Measurements from ENCODE around the gene SLX9.

SLX9 gene

DNA sequence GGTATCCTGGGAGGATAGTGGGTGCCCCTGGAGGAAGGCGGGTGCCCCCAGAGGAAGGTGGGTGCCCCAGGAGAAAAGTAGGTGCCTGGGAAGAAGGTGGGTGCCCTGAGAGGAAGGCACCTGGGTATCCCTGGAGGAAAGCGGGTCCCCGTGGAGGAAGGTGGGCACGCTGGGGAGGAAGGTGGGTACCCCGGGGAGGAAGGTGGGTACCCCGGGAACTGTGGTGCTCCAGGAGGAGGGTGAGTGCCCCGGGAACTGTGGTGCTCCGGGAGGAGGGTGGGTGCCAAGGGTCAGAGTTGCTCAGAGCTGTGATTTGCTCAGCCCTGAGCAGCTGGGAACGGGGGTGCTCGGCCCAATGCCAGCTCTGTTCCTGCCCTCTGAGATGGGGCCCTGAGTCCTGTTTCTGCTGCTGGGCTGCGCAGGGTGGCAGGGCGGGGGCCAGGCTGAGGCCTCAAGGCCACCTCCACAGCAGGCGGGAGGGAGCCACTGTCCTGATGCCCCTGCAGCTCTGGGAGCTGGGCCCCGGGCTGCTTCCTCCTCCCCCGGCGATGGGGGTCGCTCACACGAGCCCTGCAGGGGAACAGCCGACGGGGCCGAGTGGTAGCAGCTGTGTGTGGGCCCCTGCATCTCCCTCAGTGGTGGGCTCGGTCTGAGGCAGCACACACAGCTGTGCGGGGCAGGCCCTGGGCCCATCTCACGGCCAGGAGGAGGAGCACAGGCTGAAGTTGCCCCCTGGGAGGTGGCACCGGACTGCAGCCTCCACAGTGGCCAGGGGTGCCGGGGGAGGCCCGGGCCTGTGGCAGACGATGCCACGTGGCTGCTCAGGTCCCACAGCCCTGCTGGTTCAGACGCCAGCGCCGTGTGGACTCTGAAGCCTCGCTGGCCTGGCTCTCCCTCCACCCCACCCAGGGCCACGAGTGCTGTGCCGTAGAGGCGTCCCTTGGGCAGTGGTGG is 57.4 kb downstream of the SLX9 start:
- FAIRE-seq = no peak
- no peak for TF ChIP-seq TAF1 (IDR thresholded peaks at IDR 0.05; ENCODE audit: borderline replicate concordance, low read depth, low read length)
- TF ChIP-seq POLR2AphosphoS5 (IDR thresholded peaks at IDR 0.05; ENCODE audit: low read depth, low read length) = no peak
- DNase-seq (ENCODE audit: insufficient read length) = no peak

DNA sequence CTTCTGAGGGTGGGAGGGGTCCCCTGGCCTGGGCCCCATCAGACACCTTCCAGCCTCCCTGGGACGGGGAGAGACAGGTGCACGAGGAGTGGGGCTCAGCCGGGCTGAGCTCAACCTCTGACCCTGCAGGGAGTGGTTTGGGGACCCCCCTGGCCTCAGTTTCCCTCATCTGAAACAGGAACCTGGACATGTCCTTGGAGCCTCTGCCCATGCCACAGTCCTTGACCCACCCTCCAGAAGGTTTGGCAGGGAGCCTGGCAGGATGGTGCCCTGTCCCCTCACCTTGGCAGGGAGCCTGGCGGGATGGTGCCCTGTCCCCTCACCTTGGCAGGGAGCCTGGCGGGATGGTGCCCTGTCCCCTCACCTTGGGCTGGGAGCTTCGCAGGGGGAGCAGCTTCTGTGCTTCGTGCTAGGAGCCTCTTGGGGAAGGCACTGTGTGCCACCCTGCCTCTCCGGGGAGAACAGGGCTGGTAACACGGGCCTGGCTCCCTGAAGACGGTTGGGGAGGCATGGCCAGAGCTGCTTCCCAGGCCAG is 58.3 kb downstream of the SLX9 start:
- DNase-seq (ENCODE audit: insufficient read length) (no peak), FAIRE-seq (no peak)
- TF ChIP-seq POLR2A (IDR thresholded peaks at IDR 0.05; ENCODE audit: low read depth, low read length) (no peak), POLR2AphosphoS5 (IDR thresholded peaks at IDR 0.05; ENCODE audit: low read depth, low read length) (no peak), TAF1 (IDR thresholded peaks at IDR 0.05; ENCODE audit: borderline replicate concordance, low read depth, low read length) (no peak)

DNA sequence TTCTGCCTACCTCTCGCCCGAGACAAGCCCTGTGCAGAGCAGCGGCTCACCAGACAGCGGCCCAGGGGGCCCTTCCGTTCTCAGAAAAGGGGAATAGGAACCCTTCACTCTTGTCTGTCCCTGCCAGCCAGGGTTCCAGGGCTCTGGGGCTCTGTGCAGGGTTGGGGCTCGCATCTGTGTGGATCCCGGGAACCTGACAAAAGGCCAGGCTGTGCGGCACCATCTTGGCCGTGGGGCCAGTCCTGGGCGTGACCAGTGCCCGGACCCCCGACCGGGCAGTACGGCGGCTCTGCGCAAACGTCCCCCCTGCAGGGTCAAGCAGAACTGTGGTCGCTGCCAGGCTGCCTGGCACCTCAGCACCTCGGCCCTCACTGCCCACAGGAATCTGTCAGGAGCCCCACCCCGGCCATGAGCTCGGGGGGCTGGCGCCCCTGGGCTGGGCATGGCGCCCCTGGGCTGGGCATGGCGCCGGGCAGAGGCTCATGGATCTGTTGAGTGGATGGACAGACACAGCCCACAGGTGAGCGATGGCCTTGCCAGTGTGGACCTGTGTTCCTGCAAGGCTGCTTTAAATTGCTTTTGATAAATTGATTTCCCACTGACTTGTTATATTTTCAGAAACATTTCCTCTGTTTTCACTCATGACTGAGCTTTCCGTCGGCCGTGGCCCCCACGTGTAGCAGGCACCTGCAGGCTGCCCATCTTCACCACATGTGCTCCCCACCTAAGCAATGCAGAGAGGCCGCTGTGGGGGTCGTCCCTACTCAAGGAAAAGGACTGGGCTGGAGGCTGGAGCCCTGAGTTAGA is 59.0 kb downstream of the SLX9 start:
- no peak for TF ChIP-seq POLR2A (IDR thresholded peaks at IDR 0.05; ENCODE audit: low read depth, low read length)
- TF ChIP-seq TAF1 (IDR thresholded peaks at IDR 0.05; ENCODE audit: borderline replicate concordance, low read depth, low read length) = no peak
- TF ChIP-seq POLR2AphosphoS5 (IDR thresholded peaks at IDR 0.05; ENCODE audit: low read depth, low read length) = no peak
- DNase-seq (ENCODE audit: insufficient read length) = no peak
- no peak for FAIRE-seq

DNA sequence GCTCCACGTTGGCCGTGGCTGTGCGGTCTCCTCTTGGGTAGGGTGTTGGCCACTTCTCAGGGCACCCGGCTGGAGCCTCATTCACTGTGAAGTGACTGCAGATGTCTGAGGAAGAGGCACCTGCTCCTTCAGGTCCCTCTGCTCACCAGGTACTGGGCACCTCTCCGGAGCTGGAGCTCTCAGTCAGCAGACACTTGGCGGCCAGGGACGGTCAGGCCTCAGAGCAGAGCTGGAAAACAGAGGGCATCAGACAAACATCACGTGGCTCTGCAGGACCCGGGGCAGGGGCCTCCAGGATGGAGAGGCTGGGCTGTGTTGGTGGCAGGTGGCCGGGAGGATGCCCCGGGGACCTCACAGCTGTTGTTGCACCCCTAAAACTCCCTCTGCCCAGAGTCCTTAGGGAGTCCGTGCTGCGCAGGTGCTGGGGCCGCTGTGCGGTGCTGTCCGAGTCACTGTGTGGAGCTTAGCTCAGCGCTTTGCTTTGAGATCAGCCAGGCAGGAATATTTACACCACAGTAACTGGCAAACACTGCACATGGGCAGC is 59.7 kb downstream of the SLX9 start:
- no peak for TF ChIP-seq TAF1 (IDR thresholded peaks at IDR 0.05; ENCODE audit: borderline replicate concordance, low read depth, low read length)
- no peak for TF ChIP-seq POLR2A (IDR thresholded peaks at IDR 0.05; ENCODE audit: low read depth, low read length)
- TF ChIP-seq POLR2AphosphoS5 (IDR thresholded peaks at IDR 0.05; ENCODE audit: low read depth, low read length) = no peak
- FAIRE-seq = no peak
- no peak for DNase-seq (ENCODE audit: insufficient read length)

DNA sequence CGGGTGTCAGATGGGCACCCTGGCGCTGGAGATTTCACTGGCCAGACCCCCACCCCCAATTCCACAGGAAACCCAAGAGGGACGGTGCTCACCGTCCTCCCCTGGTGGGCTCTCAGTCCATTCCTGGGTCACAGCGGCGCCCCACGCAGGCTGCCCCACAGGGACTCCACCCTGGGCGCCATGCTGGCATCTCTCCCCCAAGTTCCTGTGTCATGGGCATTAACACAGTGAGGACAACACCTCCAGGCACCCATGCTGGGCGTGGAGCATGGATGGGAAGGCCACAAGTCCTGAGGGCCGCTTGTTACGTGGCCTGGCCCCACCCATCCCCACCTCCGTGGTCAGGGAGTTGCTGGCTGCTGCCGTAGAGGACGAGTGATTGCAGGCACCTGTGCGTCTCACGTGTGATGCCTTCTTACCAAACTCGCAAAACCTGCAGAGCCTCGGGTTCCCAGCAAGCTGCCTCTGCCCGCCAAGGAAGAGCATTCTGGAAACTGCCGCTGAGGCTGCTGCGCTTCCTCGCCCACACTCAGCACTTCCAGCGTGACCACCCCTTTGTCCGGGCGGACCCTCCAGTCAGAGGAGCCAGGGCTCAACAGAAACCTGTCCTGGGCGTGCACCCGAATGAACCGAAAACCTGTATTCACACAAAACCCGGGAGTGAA is 60.3 kb downstream of the SLX9 start:
- TF ChIP-seq TAF1 (IDR thresholded peaks at IDR 0.05; ENCODE audit: borderline replicate concordance, low read depth, low read length) (no peak), POLR2AphosphoS5 (IDR thresholded peaks at IDR 0.05; ENCODE audit: low read depth, low read length) (no peak)
- no peak for DNase-seq (ENCODE audit: insufficient read length)
- no peak for FAIRE-seq

DNA sequence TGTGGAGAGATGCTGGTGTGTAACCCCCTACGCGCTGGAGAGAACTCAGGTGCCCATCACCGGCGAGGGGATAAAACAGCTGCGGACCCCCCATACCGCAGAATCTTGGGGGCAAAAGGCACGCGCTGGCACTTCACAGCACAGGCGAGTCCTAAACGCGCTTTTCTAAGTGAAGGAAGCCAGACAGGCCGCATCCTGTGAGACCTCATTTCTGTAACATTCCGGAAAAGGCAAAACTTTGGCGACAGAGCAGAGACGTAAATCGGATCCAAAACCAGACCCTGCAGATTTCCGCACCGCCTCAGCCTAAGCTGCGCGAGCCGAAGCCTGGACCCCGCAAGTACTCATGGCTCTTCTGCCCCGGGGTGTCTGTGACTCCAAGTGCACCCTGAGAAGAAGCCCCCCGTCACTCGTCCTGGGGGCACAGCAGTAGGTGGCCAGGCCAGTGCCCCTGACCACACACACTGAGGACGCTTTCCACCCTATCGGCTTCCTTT is 60.9 kb downstream of the SLX9 start:
- TF ChIP-seq POLR2A (IDR thresholded peaks at IDR 0.05; ENCODE audit: low read depth, low read length) (no peak), POLR2AphosphoS5 (IDR thresholded peaks at IDR 0.05; ENCODE audit: low read depth, low read length) (no peak), TAF1 (IDR thresholded peaks at IDR 0.05; ENCODE audit: borderline replicate concordance, low read depth, low read length) (no peak)
- FAIRE-seq = no peak
- no peak for DNase-seq (ENCODE audit: insufficient read length)

DNA sequence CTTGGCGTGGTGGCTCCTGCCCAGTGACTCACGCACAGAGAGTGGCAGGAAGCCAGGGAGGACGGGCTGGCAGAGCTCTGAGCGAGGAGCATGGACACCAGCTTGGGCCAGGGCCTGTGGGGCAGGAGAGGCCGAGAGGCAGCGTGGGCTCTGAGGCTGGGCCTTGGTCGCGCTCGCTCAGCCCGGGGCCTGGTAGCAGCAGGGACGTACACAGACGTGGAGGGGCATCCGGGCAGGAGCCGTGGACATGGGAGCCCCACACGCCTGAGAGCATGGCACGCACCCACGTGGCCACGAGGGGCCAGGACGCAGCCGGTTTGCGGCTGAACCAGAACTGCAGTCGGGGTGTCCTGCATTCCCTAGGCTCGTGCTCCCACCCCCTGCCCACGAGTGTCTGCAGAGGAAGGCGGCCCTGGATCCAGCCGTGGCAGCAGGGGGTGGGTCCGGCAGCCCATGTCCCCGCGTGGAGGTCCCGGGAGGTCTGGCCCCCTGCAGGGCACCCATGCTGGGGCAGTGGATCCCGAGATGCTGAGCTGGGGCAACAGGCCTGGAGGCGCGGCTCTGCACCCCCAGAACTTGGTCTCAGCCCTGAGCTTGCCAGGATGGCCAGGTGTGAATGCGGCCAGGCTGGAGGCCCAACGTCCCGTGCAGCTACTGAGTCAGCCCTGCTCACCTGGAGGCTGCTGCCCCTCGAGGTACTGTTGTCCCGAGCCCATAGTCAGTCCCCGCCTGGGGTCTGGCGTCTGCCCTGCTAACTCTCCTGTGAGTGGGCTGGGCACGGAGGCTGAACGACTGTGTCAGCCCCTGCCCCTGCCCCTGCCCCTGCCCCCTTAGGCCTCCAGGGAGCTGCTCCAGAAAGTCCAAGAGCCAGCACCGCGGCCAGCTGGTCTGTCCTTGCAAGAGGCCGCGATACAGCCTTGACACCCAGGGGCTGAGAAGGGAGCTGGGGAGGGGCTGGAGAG is 61.6 kb downstream of the SLX9 start:
- FAIRE-seq = no peak
- DNase-seq (ENCODE audit: insufficient read length) = no peak
- TF ChIP-seq POLR2AphosphoS5 (IDR thresholded peaks at IDR 0.05; ENCODE audit: low read depth, low read length) = no peak
- TF ChIP-seq TAF1 (IDR thresholded peaks at IDR 0.05; ENCODE audit: borderline replicate concordance, low read depth, low read length) = no peak
- no peak for TF ChIP-seq POLR2A (IDR thresholded peaks at IDR 0.05; ENCODE audit: low read depth, low read length)

DNA sequence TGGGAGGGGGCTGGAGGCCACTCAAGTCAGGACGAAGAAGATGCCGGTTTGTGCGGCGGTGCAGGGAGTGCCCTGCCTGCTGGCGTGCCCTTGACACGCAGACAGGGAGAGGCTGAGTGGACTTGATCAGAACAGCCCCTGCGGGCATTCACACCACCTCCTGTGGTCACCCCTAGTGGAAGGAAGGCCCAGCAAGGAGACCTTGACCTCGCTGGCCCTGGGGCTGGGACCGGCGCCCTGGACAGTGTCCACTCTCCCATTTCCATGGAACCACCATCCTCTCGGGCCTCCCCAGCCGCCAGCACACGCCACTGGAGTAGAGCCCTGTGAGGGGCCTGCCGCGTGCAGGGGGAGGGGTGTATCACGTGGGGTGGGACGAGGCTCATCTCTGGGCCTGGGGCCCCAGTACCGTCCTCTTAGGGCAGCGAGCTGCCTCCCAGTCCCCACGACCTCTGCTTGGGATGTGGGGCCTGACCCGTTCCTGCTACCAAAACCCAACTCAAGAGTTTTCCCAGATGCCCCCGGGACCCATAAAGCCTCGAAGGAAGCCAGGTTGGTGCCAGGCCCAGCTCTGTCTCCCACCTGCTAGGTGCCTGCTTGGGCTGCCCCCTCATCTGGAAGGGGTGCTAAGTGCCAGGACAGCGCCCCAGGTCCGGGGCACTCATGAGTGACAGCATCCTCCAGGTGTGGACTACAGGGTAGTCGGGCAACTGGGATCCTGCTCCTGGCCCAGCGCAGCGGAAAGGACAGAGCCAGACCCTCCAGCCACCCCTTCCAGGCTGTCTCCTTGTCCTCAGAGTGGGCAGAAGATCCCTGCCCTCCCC is 62.8 kb downstream of the SLX9 start:
- no peak for TF ChIP-seq POLR2AphosphoS5 (IDR thresholded peaks at IDR 0.05; ENCODE audit: low read depth, low read length)
- no peak for FAIRE-seq
- DNase-seq (ENCODE audit: insufficient read length) = no peak

DNA sequence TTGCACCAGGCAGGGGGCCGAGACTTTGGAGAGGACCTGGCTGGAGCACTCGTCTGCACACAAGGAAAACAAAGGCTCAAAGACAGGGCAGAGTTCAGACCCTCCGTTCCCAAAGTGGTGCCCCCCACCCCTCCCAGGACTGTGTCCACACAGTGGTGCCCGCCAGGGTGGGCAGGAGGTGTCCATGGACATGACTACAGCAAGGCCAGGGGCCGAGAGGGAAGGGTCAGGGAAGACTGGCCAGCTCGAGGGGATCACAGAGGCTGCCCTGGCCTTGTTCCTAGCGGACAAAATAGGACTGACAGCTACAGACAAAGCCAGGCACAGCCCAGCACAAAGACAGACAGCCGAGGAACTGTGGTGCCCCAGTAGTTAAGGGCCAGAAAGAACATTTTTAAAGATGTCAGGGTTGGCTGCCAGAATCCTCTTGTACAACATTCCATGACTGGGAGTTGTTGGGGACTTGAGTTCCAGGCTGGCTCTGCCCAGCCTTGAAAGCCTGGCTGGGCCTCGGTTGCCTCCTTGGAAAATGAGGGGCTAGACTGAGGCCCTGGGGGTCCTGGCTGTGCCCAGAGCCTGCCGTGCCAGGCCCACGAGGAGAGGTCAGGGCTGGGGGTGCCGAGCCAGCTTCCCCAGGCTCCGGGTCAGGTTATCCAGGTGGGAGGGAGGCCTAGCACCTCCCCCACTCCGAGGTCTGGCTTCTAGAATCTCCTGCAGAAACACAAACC is 63.7 kb downstream of the SLX9 start:
- DNase-seq (ENCODE audit: insufficient read length) (no peak), FAIRE-seq (no peak)
- TF ChIP-seq POLR2A (IDR thresholded peaks at IDR 0.05; ENCODE audit: low read depth, low read length) (no peak), TAF1 (IDR thresholded peaks at IDR 0.05; ENCODE audit: borderline replicate concordance, low read depth, low read length) (no peak), POLR2AphosphoS5 (IDR thresholded peaks at IDR 0.05; ENCODE audit: low read depth, low read length) (no peak)
